Measurements from ENCODE around the gene MYH7B. TPM values are rescaled to one million over a fixed set of nuclear protein-coding genes. Genes with fewer than 3 reads are reported as not detected.

MYH7B gene
- total and polyA plus RNA-seq, 5 donors = 43.3 to 134 (median 125) TPM

DNA sequence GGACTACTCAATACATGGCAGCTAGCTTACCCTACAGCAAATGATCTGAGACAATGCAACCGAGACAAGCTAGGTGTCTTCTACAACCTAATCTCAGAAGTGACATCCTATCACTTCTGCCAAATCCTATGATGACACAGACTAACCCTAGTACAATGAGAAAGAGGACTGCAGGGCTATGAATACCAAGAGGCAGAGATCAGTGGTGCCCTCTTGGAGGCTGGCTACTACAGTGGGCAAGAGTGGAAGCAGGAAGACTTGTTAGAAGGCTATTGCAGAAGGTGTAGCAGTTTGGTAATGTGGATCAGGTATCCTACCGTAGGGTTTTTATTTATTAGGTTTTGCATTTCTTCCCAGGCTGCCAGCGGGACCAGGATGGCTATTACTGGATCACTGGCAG, 30.3 kb upstream of the MYH7B start:
- H3K4me1 ChIP-seq (ENCODE audit: control insufficient read depth, insufficient read depth, low read length) = peaks cover 2% of the 10 kb centered on the region
- intact Hi-C loops (cut with DNase I) = no loop called here
- H3K4me3 ChIP-seq (ENCODE audit: low read length) = no peak overlapping the region
- ATAC-seq (no peak), DNase-seq (no peak)
- no peaks in the 10 kb centered on the region for H3K9me3 ChIP-seq (ENCODE audit: control insufficient read depth, low read length)
- no peaks in the 10 kb centered on the region for H3K27me3 ChIP-seq (ENCODE audit: control insufficient read depth, insufficient read depth)
- peak overlapping the region; percentile 28 for H3K27ac ChIP-seq (ENCODE audit: low read length)
- WGBS = 86% methylated on average over 3 of the region's 3 CpGs

DNA sequence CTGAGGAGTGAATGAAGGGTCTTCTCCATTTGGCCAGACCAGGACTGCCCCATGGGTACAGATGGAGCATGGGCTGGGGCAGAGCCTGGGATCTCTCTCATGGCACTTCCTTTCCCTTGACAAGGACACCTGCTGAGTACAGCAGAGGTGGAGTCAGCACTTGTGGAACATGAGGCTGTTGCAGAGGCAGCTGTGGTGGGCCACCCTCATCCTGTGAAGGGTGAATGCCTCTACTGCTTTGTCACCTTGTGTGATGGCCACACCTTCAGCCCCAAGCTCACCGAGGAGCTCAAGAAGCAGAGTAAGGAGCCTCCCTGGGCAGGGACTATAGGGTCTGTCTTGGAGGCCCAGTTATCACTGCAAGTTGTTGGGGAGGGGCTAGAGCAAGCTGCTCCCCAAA, 29.7 kb upstream of the MYH7B start:
- WGBS = 79% methylated on average over 1 of the region's 1 CpG
- no peak for ATAC-seq
- no peak for DNase-seq
- peaks cover 2% of the 10 kb centered on the region for H3K4me1 ChIP-seq (ENCODE audit: control insufficient read depth, insufficient read depth, low read length)
- H3K27ac ChIP-seq (ENCODE audit: low read length) = peak overlapping the region; percentile 13
- no peaks in the 10 kb centered on the region for H3K9me3 ChIP-seq (ENCODE audit: control insufficient read depth, low read length)
- no peaks in the 10 kb centered on the region for H3K27me3 ChIP-seq (ENCODE audit: control insufficient read depth, insufficient read depth)
- intact Hi-C loops (cut with DNase I) = no loop called here
- no peak overlapping the region for H3K4me3 ChIP-seq (ENCODE audit: low read length)

DNA sequence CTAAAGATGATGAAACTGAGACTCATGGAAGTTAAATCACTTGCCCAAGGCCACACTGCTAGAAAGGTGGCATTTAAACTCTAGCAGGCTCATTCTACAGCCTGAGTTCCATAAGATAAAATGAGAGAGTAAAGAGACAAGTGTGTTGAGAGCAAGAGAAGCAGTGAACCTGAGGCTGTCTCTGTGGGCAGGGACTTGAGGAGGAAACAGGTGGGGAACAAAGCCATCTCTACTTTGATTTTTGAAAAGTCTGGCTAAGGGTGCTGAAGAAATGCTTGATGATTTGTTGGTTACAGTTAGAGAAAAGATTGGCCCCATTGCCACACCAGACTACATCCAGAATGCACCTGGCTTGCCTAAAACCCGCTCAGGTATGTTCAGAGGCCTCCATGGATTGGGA, 29.1 kb upstream of the MYH7B start:
- ATAC-seq (no peak), DNase-seq (no peak)
- no peaks in the 10 kb centered on the region for H3K27me3 ChIP-seq (ENCODE audit: control insufficient read depth, insufficient read depth)
- 93% methylated on average over 1 of the region's 1 CpG for WGBS
- intact Hi-C loops (cut with DNase I) = no loop called here
- H3K27ac ChIP-seq (ENCODE audit: low read length) = no peak overlapping the region
- peaks cover 2% of the 10 kb centered on the region for H3K4me1 ChIP-seq (ENCODE audit: control insufficient read depth, insufficient read depth, low read length)
- H3K9me3 ChIP-seq (ENCODE audit: control insufficient read depth, low read length) = no peaks in the 10 kb centered on the region
- no peak overlapping the region for H3K4me3 ChIP-seq (ENCODE audit: low read length)

DNA sequence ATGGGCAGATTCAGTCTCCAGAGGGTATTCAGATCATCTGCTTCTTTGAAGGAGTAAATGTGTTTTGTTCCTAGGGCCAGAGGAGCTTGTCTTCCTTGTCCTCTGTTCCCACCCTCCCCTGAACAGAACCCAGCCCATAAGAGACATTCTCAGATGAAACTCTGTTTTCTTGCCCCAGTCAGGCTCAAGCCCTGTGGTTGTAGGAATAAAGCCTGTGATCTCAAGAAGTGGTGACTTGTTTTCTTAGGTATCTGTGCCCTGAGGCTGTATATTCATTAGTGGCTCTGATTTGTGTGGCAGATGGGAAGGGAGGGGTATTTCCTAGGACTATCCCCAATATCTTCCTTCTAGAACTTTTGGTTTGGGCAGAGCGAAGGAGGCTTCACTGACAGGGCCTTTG, 27.9 kb upstream of the MYH7B start:
- Histone ChIP-seq H3K27me3 (ENCODE audit: control insufficient read depth, insufficient read depth) (no peaks in the 10 kb centered on the region), H3K27ac (ENCODE audit: low read length) (no peak overlapping the region), H3K9me3 (ENCODE audit: control insufficient read depth, low read length) (no peaks in the 10 kb centered on the region), H3K4me1 (ENCODE audit: control insufficient read depth, insufficient read depth, low read length) (peaks cover 2% of the 10 kb centered on the region), H3K4me3 (ENCODE audit: low read length) (no peak overlapping the region)
- 97% methylated on average over 1 of the region's 1 CpG for WGBS
- intact Hi-C loops (cut with DNase I) = no loop called here
- ATAC-seq (no peak), DNase-seq (no peak)

DNA sequence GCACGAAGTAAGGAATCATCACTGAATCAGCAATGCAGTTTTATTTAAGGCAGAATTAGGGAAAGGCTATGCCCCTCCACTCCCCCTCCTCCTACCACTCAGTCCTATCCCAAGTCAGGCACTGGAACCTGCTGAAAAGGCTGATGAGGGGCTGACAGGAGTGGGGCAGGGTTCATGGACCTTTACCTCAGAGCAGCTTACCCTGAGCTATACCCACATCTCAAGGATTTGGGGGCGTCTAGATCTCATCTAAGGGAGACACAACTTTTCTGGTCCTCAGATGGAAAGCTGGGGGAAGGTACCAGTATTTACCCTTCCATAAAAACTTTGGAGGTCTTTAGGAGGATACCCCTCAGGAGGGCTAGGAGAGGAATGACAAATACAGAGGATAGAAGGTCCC, 27.3 kb upstream of the MYH7B start:
- ATAC-seq = no peak
- peaks cover 2% of the 10 kb centered on the region for H3K4me1 ChIP-seq (ENCODE audit: control insufficient read depth, insufficient read depth, low read length)
- intact Hi-C loops (cut with DNase I) = no loop called here
- H3K27ac ChIP-seq (ENCODE audit: low read length) = no peak overlapping the region
- no peaks in the 10 kb centered on the region for H3K9me3 ChIP-seq (ENCODE audit: control insufficient read depth, low read length)
- no peaks in the 10 kb centered on the region for H3K27me3 ChIP-seq (ENCODE audit: control insufficient read depth, insufficient read depth)
- no peak for DNase-seq
- WGBS = 79% methylated on average over 2 of the region's 2 CpGs
- no peak overlapping the region for H3K4me3 ChIP-seq (ENCODE audit: low read length)

DNA sequence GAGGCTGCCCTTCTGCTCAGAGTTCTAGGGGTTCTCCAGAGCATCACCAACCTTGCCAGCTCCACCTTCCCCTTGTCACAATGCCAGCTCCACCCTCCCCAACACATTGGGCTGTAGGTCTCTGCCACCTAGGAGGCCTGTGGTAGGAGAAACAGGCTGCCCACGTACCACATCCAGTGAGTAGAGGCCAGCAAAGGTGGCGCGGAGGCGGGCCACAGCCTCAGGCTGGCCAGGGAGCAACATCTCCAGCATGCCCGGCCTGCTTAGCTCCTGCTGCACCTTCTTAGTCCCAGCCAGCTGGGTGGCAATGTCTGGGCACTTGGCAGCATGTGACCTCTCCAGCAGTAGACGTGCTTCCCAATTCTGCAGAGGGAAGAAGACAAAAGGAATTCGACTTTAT, 23.9 kb upstream of the MYH7B start:
- DNase-seq (no peak), ATAC-seq (peak in 1 of 2 donors; percentile 13)
- Histone ChIP-seq H3K4me3 (ENCODE audit: low read length) (no peak overlapping the region), H3K9me3 (ENCODE audit: control insufficient read depth, low read length) (no peaks in the 10 kb centered on the region), H3K27me3 (ENCODE audit: control insufficient read depth, insufficient read depth) (no peaks in the 10 kb centered on the region), H3K4me1 (ENCODE audit: control insufficient read depth, insufficient read depth, low read length) (no peaks in the 10 kb centered on the region), H3K27ac (ENCODE audit: low read length) (no peak overlapping the region)
- 90% methylated on average over 7 of the region's 7 CpGs for WGBS
- intact Hi-C loops (cut with DNase I) = no loop called here

DNA sequence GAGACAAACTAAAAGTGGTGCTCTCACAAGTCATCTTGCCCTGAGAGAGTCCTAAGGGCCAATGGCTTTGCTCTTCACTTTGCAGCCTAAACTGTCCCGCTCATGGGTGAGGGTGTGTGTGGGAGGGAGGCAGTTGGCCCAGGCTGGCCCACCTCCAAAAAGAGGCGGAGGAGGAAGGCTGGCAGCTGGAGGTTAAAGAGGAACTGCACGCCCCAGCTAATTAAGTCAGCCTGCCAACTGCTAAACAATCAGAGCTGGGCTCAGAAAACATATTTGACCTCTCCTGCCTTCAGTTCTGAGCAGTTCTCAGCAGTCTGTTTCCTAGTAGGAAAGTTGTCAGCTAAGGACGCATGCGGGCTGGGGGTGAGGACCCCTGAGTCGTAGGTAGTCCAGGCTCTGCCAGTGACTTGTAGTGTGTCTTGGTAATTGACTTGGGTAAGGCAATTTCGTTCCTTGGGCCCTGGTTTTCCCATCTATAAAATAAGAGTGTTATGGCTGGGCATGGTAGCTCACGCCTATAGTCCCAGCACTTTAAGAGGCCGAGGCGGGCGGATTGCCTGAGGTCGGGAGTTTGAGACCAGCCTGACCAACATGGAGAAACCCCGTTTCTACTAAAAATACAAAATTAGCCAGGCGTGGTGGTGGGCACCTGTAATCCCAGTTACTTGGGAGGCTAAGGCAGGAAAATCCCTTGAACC, 17.1 kb upstream of the MYH7B start:
- ATAC-seq = peak; percentile 76 to 85
- intact Hi-C loops (cut with DNase I) = no loop called here
- Histone ChIP-seq H3K4me1 (ENCODE audit: control insufficient read depth, insufficient read depth, low read length) (no peaks in the 10 kb centered on the region), H3K9me3 (ENCODE audit: control insufficient read depth, low read length) (no peaks in the 10 kb centered on the region), H3K27me3 (ENCODE audit: control insufficient read depth, insufficient read depth) (no peaks in the 10 kb centered on the region), H3K27ac (ENCODE audit: low read length) (peak overlapping the region; percentile 16), H3K4me3 (ENCODE audit: low read length) (no peak overlapping the region)
- DNase-seq = peak; percentile 64 to 89 (median 84)
- WGBS = 69% methylated on average over 14 of the region's 14 CpGs

DNA sequence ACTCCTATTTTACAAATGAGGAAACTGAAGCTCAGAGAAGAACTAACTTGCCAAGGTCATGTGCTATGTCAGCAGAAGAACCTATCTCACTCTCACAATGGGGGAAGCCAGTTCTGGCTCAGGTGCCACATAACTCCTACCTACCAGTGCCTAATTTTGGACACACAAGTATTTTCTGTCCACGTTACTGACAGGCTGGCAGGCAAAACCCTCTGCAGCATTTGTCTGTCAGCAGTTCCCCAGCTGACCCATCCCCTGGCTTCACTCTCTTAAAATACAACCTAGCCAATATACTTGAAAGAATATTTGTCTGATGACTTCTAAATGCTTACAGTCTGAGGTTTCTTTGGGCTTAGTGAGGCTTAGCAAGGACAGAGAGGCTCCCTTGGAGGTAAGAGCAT, 15.6 kb upstream of the MYH7B start:
- no peak for DNase-seq
- Histone ChIP-seq H3K4me3 (ENCODE audit: low read length) (no peak overlapping the region), H3K4me1 (ENCODE audit: control insufficient read depth, insufficient read depth, low read length) (no peaks in the 10 kb centered on the region), H3K27ac (ENCODE audit: low read length) (peak overlapping the region; percentile 82), H3K9me3 (ENCODE audit: control insufficient read depth, low read length) (no peaks in the 10 kb centered on the region), H3K27me3 (ENCODE audit: control insufficient read depth, insufficient read depth) (no peaks in the 10 kb centered on the region)
- peak; percentile 35 to 66 for ATAC-seq
- intact Hi-C loops (cut with DNase I) = no loop called here
- 65% methylated on average over 1 of the region's 1 CpG for WGBS

DNA sequence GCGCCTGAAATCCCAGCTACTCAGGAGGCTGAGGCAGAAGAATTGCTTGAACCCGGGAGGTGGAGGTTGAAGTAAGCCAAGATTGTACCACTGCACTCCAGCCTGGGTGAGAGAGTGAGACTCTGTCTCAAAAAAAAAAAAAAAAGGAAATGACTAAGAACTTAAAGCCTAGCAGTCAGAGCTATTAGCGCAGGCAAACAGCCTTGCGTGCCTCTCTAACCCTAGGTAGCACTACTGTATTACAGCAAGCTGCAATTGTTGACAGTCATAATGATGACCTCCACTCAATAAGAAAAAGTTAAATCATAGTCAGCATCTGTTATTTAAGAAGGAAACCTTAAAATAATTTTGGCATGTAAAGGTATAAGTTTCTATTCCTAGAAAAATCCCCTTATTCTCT, 14.4 kb upstream of the MYH7B start:
- no peak overlapping the region for H3K4me3 ChIP-seq (ENCODE audit: low read length)
- DNase-seq (no peak), ATAC-seq (no peak)
- intact Hi-C loops (cut with DNase I) = no loop called here
- H3K9me3 ChIP-seq (ENCODE audit: control insufficient read depth, low read length) = no peaks in the 10 kb centered on the region
- peaks cover 3% of the 10 kb centered on the region for H3K4me1 ChIP-seq (ENCODE audit: control insufficient read depth, insufficient read depth, low read length)
- no peak overlapping the region for H3K27ac ChIP-seq (ENCODE audit: low read length)
- H3K27me3 ChIP-seq (ENCODE audit: control insufficient read depth, insufficient read depth) = no peaks in the 10 kb centered on the region
- 91% methylated on average over 4 of the region's 4 CpGs for WGBS

DNA sequence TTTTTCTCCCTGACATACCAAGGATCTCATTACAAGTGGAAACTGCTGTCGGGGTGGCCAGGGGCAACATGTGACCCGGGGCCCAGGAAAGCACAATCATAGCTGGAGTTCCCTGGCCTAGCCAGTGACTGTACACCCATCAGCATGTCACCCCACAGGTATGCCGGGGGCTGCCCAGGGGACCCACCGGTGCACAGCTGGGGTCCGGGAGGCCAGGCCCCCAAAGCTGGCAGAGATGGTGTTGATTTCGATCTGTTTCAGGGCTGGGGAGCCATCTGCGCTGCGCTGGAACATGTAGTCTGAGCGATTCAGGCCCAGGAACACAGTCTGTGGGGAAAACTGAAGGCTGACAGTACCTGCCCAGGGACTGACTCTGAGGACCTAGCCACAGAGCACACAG, 13.4 kb upstream of the MYH7B start:
- peaks cover 3% of the 10 kb centered on the region for H3K4me1 ChIP-seq (ENCODE audit: control insufficient read depth, insufficient read depth, low read length)

DNA sequence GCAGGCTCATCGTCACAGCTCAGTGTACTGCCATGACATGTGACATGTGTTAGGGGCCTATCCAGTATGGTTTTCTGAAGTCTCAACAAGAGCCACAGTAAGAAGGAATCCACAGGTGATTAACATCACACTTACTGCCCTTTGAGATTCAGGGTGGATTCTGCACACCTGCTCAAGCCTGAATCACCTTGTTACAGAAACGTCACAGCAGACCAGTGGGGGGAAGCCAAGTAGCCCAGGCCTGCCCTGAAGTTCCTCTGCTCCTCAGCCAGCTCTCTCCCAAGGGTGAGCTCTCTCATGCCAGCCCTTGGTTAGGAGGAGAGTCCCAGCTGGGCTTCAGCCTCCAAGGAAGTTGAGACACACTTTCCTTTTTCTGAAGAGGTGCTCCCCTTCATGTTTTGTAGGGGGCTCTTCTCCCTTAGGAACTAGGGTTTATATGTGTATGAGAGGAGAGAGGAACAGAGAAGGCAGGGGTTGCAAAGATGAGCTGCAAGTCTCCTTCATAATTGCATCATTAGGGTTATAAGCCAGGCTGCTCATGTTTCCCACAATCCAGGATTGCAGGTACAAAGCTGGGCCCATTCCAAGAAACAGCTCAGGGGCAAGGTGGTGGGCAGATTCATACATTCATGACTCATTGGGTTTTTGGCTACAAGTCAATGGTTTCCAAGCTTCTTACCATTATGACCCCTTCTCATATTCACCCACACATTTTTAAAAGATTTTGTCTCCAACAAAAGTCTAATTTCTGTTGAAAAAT, 11.7 kb upstream of the MYH7B start:
- intact Hi-C loops (cut with DNase I) = no loop called here
- ATAC-seq (no peak), DNase-seq (no peak)
- no peak overlapping the region for H3K27ac ChIP-seq (ENCODE audit: low read length)
- H3K4me1 ChIP-seq (ENCODE audit: control insufficient read depth, insufficient read depth, low read length) = peaks cover 3% of the 10 kb centered on the region
- H3K9me3 ChIP-seq (ENCODE audit: control insufficient read depth, low read length) = no peaks in the 10 kb centered on the region
- H3K4me3 ChIP-seq (ENCODE audit: low read length) = no peak overlapping the region
- no peaks in the 10 kb centered on the region for H3K27me3 ChIP-seq (ENCODE audit: control insufficient read depth, insufficient read depth)
- 76% methylated on average over 2 of the region's 2 CpGs for WGBS

More for the DNA sequence above, 13.4 kb upstream of the MYH7B start:
- ATAC-seq = no peak
- intact Hi-C loops (cut with DNase I) = no loop called here
- no peak for DNase-seq
- no peaks in the 10 kb centered on the region for H3K9me3 ChIP-seq (ENCODE audit: control insufficient read depth, low read length)
- WGBS = 94% methylated on average over 9 of the region's 9 CpGs
- no peak overlapping the region for H3K27ac ChIP-seq (ENCODE audit: low read length)
- no peak overlapping the region for H3K4me3 ChIP-seq (ENCODE audit: low read length)
- no peaks in the 10 kb centered on the region for H3K27me3 ChIP-seq (ENCODE audit: control insufficient read depth, insufficient read depth)
